ENCODE data around the gene GIGYF2.
"Not testable (repeated sequence)": the region's sequence is repeated elsewhere in the genome, so short reads cannot be mapped to it uniquely, and the experiment has no call there.

Gene GIGYF2
- 93.4 to 157 reads per million in 2 donors for total RNA-seq

- DNase-seq, result peak; percentile 92
Observed at GRCh38 chr2:232697059-232697806, at the start of gene GIGYF2. Gene GIGYF2 (plus strand): TSS chr2:232697331. CDS start chr2:232735198, 37,867 bp downstream.

- no peak for DNase-seq
Observed at GRCh38 chr2:232649033-232649432, 48.1 kb upstream of the GIGYF2 start.

GRCh38 chr2:232652505-232652851 is 44.7 kb upstream of the GIGYF2 start:
- DNase-seq, result no peak

GRCh38 chr2:232653441-232653840 is 43.7 kb upstream of the GIGYF2 start:
- DNase-seq, result no peak

- no peak for DNase-seq
Observed at GRCh38 chr2:232655392-232655791, 41.7 kb upstream of the GIGYF2 start.

GRCh38 chr2:232658217-232658785 is 38.8 kb upstream of the GIGYF2 start:
- DNase-seq, result no peak

- DNase-seq, result no peak
Observed at GRCh38 chr2:232659359-232659758, 37.8 kb upstream of the GIGYF2 start.

GRCh38 chr2:232662486-232663260 is 34.5 kb upstream of the GIGYF2 start:
- DNase-seq, result no peak

- no peak for DNase-seq
Observed at GRCh38 chr2:232666051-232666805, 30.9 kb upstream of the GIGYF2 start.

GRCh38 chr2:232667989-232668583 is 29.0 kb upstream of the GIGYF2 start:
- no peak for DNase-seq

GRCh38 chr2:232668805-232669444 is 28.2 kb upstream of the GIGYF2 start:
- DNase-seq, result no peak

- no peak for DNase-seq
Observed at GRCh38 chr2:232672588-232672987, 24.5 kb upstream of the GIGYF2 start.

GRCh38 chr2:232674491-232674890 is 22.6 kb upstream of the GIGYF2 start:
- no peak for DNase-seq

GRCh38 chr2:232675381-232675780 is 21.8 kb upstream of the GIGYF2 start:
- no peak for DNase-seq

GRCh38 chr2:232680006-232680405 is 17.1 kb upstream of the GIGYF2 start:
- no peak for DNase-seq

GRCh38 chr2:232681527-232681926 is 15.6 kb upstream of the GIGYF2 start:
- no peak for DNase-seq

- DNase-seq, result no peak
Observed at GRCh38 chr2:232683368-232683767, 13.8 kb upstream of the GIGYF2 start.

GRCh38 chr2:232685391-232685790 is 11.7 kb upstream of the GIGYF2 start:
- not testable (repeated sequence) for DNase-seq

GRCh38 chr2:232687382-232688160 is 9.6 kb upstream of the GIGYF2 start:
- no peak for DNase-seq

GRCh38 chr2:232688201-232688600 is 8.9 kb upstream of the GIGYF2 start:
- DNase-seq, result no peak

Measured in T-helper 9 cell (primary cell).